Jurkat, Clone E6-1 (cell line): Measurements from ENCODE around the gene HOXB6.

ENCODE experiments used
- DNase-seq: peaks from one replicate; pipeline ENCODE4 v3.0.0-alpha.2; 2011; ENCODE audit warnings: low read depth, low spot score
- H3K4me3 ChIP-seq: 2 replicates; pipeline ENCODE4 v1.5.1; 2011; ENCODE audit warnings: mild to moderate bottlenecking, low read length, control low read depth, moderate library complexity

HOXB6 gene

GRCh38 chr17:48589060-48589830, 15.5 kb downstream of the HOXB6 start:
- no peak overlapping the region for H3K4me3 ChIP-seq
- no peak for DNase-seq

- H3K4me3 ChIP-seq: no peak overlapping the region
- no peak for DNase-seq
Observed at GRCh38 chr17:48588528-48588927, 16.3 kb downstream of the HOXB6 start.

GRCh38 chr17:48588074-48588415, 16.7 kb downstream of the HOXB6 start:
- H3K4me3 ChIP-seq: no peak overlapping the region
- no peak for DNase-seq

- no peak for DNase-seq
- no peak overlapping the region for H3K4me3 ChIP-seq
Observed at GRCh38 chr17:48587276-48588073, 17.3 kb downstream of the HOXB6 start.

GRCh38 chr17:48586355-48587258, 18.2 kb downstream of the HOXB6 start:
- no peak for DNase-seq
- H3K4me3 ChIP-seq: no peak overlapping the region

GRCh38 chr17:48584223-48584741, 20.5 kb downstream of the HOXB6 start:
- H3K4me3 ChIP-seq: no peak overlapping the region
- no peak for DNase-seq

- no peak overlapping the region for H3K4me3 ChIP-seq
- no peak for DNase-seq
Observed at GRCh38 chr17:48583708-48584222, 21.0 kb downstream of the HOXB6 start.

- H3K4me3 ChIP-seq: no peak overlapping the region
Observed at GRCh38 chr17:48582750-48583069, 22.1 kb downstream of the HOXB6 start.

GRCh38 chr17:48579760-48580554, 24.8 kb downstream of the HOXB6 start:
- no peak overlapping the region for H3K4me3 ChIP-seq
- no peak for DNase-seq

More at GRCh38 chr17:48582750-48583069, 22.1 kb downstream of the HOXB6 start:
- no peak for DNase-seq

- DNase-seq: no peak
- no peak overlapping the region for H3K4me3 ChIP-seq
Observed at GRCh38 chr17:48579471-48579759, 25.4 kb downstream of the HOXB6 start.

GRCh38 chr17:48578616-48579470, 25.9 kb downstream of the HOXB6 start:
- DNase-seq: no peak
- H3K4me3 ChIP-seq: peak overlapping the region; percentile 86

GRCh38 chr17:48577946-48578615, 26.7 kb downstream of the HOXB6 start, which contains the start of gene HOXB4:
TSS of gene HOXB4 (minus strand) at chr17:48578350. CDS start at chr17:48578319, 31 bp downstream.
- peak within 1 kb of the TSS; percentile 86 for H3K4me3 ChIP-seq
- peak; percentile 73 for DNase-seq

- DNase-seq: no peak
- H3K4me3 ChIP-seq: peak overlapping the region; percentile 86
Observed at GRCh38 chr17:48577330-48577945, 27.3 kb downstream of the HOXB6 start.

- DNase-seq: no peak
- peak overlapping the region; percentile 86 for H3K4me3 ChIP-seq
Observed at GRCh38 chr17:48576479-48577309, 28.1 kb downstream of the HOXB6 start.

GRCh38 chr17:48575673-48576478, 28.9 kb downstream of the HOXB6 start:
- no peak for DNase-seq
- no peak overlapping the region for H3K4me3 ChIP-seq
